ENCODE data around the gene ANKRD44. TPM values are rescaled to one million over a fixed set of nuclear protein-coding genes. Genes with fewer than 3 reads are reported as not detected.

The ANKRD44 gene
- total RNA-seq, 1 donor from 2014 or later = 21.4 TPM

- Mint-ChIP-seq H3K4me1 (ENCODE audit: low read depth) (peaks cover 18% of the 10 kb centered on the region), H3K9me3 (ENCODE audit: low read depth) (no peaks in the 10 kb centered on the region), H3K4me3 (ENCODE audit: unreplicated experiment) (no peak overlapping the region), H3K27ac (ENCODE audit: unreplicated experiment) (no peak overlapping the region), H3K36me3 (ENCODE audit: low read depth) (no peaks in the 10 kb centered on the region), H3K27me3 (ENCODE audit: low read depth) (no peaks in the 10 kb centered on the region)
- no peak for DNase-seq (ENCODE audit: low spot score)
- no peak for TF ChIP-seq CTCF (IDR thresholded peaks at IDR 0.05)
Observed at GRCh38 chr2:197146995-197147394, 163.6 kb downstream of the ANKRD44 start.

GRCh38 chr2:197145471-197146056 is 165.0 kb downstream of the ANKRD44 start:
- peaks cover 5% of the 10 kb centered on the region for H3K4me1 Mint-ChIP-seq (ENCODE audit: low read depth)
- no peaks in the 10 kb centered on the region for H3K36me3 Mint-ChIP-seq (ENCODE audit: low read depth)
- no peak overlapping the region for H3K27ac Mint-ChIP-seq (ENCODE audit: unreplicated experiment)
- H3K4me3 Mint-ChIP-seq (ENCODE audit: unreplicated experiment) = no peak overlapping the region
- no peaks in the 10 kb centered on the region for H3K27me3 Mint-ChIP-seq (ENCODE audit: low read depth)
- DNase-seq (ENCODE audit: low spot score) = no peak
- no peak for TF ChIP-seq CTCF (IDR thresholded peaks at IDR 0.05)
- no peaks in the 10 kb centered on the region for H3K9me3 Mint-ChIP-seq (ENCODE audit: low read depth)

DNA sequence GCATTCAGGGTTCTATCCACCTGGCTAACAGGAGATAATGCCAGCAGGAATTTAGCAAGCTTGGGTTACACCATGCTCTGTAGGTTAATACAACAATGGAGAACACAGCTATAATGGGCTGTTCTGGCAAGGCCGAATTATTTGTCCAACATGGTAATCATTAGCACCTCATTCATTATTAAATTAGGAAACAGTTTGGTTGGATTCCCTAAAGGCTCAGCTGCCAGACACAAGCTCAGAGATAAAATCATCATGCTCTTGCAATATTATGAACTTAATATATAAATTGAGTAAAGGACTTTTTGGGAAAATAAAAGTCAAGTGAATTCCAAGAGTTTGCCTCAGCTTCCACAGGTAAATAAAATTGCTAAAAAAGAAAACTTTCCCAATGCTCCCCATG is 166.4 kb downstream of the ANKRD44 start:
- H3K27me3 Mint-ChIP-seq (ENCODE audit: low read depth) = no peaks in the 10 kb centered on the region
- H3K36me3 Mint-ChIP-seq (ENCODE audit: low read depth) = no peaks in the 10 kb centered on the region
- no peak for TF ChIP-seq CTCF (IDR thresholded peaks at IDR 0.05)
- no peaks in the 10 kb centered on the region for H3K9me3 Mint-ChIP-seq (ENCODE audit: low read depth)
- H3K4me3 Mint-ChIP-seq (ENCODE audit: unreplicated experiment) = no peak overlapping the region
- no peak for DNase-seq (ENCODE audit: low spot score)
- no peak overlapping the region for H3K27ac Mint-ChIP-seq (ENCODE audit: unreplicated experiment)
- H3K4me1 Mint-ChIP-seq (ENCODE audit: low read depth) = peaks cover 4% of the 10 kb centered on the region

GRCh38 chr2:197141702-197142473 is 168.7 kb downstream of the ANKRD44 start:
- H3K9me3 Mint-ChIP-seq (ENCODE audit: low read depth) = no peaks in the 10 kb centered on the region
- H3K27ac Mint-ChIP-seq (ENCODE audit: unreplicated experiment) = no peak overlapping the region
- TF ChIP-seq CTCF (IDR thresholded peaks at IDR 0.05) = no peak
- H3K4me1 Mint-ChIP-seq (ENCODE audit: low read depth) = peaks cover 17% of the 10 kb centered on the region
- no peaks in the 10 kb centered on the region for H3K36me3 Mint-ChIP-seq (ENCODE audit: low read depth)
- H3K27me3 Mint-ChIP-seq (ENCODE audit: low read depth) = no peaks in the 10 kb centered on the region
- DNase-seq (ENCODE audit: low spot score) = no peak
- no peak overlapping the region for H3K4me3 Mint-ChIP-seq (ENCODE audit: unreplicated experiment)

- peaks cover 5% of the 10 kb centered on the region for H3K36me3 Mint-ChIP-seq (ENCODE audit: low read depth)
- no peak overlapping the region for H3K4me3 Mint-ChIP-seq (ENCODE audit: unreplicated experiment)
- no peaks in the 10 kb centered on the region for H3K9me3 Mint-ChIP-seq (ENCODE audit: low read depth)
- TF ChIP-seq CTCF (IDR thresholded peaks at IDR 0.05) = no peak
- H3K27me3 Mint-ChIP-seq (ENCODE audit: low read depth) = no peaks in the 10 kb centered on the region
- no peak for DNase-seq (ENCODE audit: low spot score)
- no peak overlapping the region for H3K27ac Mint-ChIP-seq (ENCODE audit: unreplicated experiment)
- H3K4me1 Mint-ChIP-seq (ENCODE audit: low read depth) = peaks cover 21% of the 10 kb centered on the region
Observed at GRCh38 chr2:197140045-197140444, 170.5 kb downstream of the ANKRD44 start.

Data from chondrocyte (in vitro differentiated cells).